Amniotic stem cell (primary cell): ENCODE results near the gene LRRC3C.
"Not testable (repeated sequence)": the region's sequence is repeated elsewhere in the genome, so short reads cannot be mapped to it uniquely, and the experiment has no call there.

Experiments
- DNase-seq: peaks from one replicate; lab custom pipeline; 2025; lab: John Stamatoyannopoulos, UW

The LRRC3C gene

DNA sequence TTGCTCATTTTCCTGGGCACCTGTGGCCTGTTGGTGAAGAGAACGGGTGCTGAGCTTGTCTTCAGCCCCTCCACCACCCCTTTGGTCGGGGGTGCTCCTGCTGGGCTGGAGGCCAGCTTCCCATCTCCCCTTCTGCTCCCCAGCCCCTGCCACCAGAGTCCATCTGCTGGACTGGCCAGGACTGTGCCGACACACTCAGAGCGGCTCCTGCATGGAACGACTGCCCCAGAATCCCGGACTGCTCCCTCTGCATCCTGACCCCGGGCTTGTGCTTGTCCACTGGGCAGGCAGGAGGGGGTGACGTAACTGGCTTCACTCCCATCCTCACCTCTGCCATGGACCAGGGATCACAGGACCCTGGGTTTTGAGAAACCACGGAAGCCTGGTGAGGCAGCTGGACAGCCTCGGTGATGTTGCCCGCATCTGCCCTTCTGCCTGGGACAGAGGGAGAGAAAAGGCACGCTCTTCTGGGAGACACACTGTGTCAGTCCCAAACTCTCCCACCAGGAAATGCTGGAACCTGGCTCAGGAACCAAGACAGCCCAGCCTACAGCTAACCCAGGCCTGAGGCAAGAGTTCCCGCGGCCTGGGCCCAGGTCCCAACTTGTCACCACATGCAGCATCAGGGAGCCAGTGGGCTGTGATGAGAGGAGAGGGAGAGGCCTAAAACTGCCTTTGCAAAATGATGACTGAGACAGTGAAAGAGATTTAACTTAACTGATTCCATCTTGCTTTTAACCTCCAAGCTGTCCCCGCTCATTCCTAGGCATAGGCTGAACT lies 19.2 kb downstream of the LRRC3C start:
- DNase-seq, result no peak

DNA sequence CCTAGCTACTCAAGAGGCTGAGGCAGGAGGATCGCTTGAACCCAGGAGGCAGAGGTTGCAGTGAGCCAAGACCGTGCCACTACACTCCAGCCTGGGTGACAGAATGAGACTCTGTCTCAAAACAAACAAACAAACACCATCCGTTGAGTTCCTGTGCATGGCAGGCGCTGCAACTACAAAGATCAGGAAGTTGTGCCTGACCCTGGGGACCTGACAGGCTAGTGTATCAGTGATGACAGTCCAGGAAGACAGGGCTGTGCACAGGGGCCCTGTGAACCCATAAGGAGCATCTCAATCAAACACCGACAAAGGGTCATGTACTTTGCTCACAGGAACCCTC lies 20.9 kb downstream of the LRRC3C start:
- DNase-seq, result not testable (repeated sequence)

DNA sequence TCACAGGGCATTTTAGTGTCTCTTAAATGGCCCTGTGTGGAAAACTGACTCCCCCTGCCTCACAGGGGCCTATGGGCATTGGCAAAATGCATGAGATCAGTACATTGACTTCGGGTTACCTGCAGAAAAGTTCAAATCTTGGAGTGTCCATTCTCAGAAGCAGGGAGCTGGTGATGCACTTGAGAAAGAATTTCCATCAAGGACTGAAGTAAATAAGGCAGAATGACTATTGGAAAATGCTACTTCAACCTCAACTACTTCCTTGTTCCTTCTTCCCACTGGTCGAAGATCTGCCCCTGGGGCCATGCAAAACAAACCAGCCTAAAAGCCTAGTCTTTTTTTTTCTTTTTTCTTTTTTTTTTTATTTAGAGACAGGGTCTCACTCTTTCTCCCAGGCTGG lies 21.5 kb downstream of the LRRC3C start:
- no peak for DNase-seq

- DNase-seq, result no peak
These were observed 23.4 kb downstream of the LRRC3C start for GRCh38 chr17:39950871-39951348.

DNA sequence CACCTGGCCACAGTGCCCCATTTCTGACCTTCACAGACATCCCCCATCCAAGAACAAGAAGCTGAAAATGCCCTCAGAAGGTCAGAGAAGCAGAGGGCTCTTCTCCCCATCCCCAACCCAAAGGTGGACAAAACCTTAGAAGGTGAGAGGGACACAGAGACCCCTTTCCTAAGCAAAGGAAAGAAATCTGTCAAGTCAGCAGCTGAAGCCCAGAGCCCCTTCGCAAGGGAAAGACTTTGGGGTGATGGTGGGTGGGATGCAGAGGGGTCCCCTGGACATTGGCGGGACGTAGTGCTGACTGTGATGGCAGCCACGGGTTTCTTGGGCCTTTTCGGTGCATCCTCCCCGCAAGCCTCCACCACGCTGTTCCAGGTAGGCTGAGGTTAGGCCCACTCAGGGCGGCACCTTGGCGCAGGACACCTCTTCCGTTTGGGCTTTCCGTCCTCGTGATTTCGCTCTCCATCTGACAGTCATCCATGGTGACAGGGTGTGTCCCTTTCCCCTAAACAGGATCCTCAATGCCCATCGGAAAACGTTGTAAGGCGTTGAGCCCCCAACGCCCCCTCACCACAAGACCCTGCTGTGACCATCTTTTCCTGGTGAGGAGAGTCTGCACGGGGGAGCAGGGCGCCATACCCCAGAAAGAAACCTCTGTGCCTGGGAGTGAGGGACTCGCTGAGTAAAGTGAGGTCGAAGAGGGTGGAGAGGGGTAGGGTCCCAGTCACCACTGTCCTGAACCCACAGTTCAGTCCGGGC lies 24.6 kb downstream of the LRRC3C start:
- no peak for DNase-seq

DNA sequence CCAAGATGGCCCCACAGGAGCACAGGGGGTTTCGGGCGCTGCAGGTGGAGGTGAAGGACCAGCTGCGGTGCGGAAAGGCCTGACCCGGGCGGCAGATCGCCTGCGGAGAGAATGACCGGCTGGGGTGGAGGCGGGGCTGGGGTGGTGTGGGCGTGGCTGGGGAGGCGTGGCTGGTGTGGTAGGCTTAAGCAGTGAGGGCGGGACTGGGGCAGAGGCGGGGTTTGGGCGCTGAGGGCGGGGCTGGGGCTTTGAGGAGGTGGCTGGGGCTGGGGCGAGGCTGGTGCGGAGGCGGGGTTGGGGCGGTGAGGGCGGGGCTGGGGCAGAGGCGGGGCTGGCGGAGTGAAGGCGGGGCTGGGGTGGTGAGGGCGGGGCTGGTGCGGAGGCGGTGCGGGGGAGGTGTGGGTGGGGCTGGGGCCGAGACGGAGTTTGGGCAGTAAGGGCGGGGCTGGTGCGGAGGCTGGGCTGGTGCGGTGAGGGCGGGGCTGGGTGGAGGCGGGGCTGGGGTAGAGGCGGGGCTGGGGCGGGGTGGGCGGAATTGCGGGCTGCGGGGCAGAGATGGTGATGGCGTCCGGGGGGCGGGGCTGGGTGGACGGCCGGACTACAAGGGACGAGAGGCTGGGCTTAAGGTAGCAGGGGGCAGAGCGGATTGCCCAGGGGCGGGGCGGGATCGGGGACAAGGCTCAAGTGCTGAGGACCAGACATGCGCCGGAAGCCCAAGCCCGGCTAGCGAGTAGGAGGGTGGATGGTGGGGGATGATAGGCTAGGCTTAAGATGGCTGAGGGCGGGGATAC lies 25.3 kb downstream of the LRRC3C start:
- DNase-seq, result peak; percentile 95

GRCh38 chr17:39953471-39953888 lies 25.9 kb downstream of the LRRC3C start:
- no peak for DNase-seq

DNA sequence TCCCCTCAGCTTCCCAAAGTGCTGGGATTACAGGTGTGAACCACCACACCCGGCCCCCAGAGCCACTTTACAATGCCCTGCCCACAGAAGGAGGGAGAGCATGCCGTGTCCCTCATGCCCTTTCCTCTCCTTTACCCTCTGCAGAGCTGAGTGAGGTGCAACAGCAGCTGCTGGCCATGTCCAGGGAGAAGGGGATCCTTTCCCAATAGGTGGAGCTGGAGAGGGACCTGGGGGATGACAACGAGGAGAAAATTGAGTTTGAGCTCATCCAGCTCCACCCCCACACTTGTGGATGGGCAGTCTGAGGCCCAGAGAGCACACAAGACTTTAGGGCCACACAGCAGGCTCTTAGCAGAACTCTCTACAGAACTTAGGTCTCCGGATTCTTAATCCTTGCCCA lies 27.3 kb downstream of the LRRC3C start:
- no peak for DNase-seq

DNA sequence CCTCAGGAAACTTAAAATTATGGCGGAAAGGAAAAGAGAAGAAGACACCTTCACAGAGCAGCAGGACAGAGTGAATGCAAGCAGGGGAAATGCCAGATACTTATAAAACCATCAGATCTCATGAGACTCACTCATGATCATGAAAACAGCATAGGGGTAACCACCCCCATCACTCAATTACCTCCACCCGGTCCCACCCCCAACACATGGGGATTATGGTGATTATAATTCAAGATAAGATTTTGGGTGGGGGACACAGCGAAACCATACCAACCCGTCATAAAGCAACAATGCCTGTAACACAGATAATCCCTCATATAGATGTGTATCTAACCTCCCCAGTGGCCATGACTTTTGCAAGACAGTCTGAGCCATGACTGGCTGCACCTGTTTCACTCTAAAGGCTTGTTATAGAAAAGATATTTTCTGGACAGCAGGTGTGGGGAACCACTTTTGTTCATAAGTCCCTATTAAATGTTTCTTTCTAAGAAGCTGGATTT lies 28.2 kb downstream of the LRRC3C start:
- DNase-seq, result no peak

DNA sequence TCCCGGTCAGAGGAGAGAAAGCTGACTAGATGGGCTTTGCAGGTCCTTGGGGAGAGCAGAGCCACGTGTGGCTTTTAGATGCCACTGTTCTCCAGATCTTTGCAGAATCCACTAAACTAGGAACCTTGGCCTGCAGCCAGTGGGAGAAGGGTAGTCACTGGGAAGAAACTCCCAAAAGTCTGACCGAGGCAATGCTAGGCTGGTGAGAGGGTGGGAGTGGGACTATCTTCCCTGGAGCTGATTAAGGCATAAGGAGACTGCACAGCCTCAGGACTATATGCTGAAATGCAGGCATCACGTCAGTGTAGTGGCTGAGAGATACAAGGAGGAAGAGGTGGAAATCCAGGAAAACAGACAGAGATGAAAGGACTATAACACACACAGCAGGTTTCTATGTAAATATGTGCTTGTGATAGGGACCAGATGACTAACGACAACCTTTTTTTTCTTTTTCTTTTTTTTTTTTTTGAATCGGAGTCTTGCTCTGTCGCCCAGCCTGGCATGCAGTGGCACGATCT lies 33.1 kb downstream of the LRRC3C start:
- DNase-seq, result no peak

DNA sequence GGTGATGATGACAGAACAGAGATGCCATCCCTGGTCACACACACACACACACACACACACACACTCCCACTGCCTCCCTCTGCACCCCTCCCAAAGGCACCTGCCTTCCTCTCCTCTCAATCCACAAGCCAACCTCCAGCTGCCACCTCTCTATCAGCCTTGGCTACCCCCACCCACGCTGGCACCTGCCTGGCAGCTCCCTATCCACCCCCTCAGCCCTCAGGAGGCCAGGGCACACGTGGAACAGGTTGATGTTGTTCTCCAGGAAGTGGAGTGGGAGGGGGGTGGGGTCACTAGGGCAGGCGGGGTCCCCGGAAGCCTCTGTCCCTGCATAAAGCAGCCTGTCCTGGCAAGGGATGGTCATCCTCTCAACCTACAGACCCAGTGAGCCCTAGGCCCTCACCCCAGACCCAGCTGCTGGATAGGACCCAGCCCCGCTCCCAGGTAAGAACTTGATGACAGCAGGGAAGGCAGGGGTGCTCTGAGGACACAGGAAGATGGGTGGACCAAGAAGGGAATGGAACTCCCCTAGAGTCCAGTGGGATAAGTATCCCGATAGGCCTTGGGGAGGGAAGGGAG lies 35.2 kb downstream of the LRRC3C start, which contains the start of gene GSDMA:
Gene GSDMA (plus strand): TSS at position 363 of the 579 bp plus-strand sequence. CDS start 2,684 bp downstream, outside the sequence.
- no peak for DNase-seq

- no peak for DNase-seq
These were observed 36.3 kb downstream of the LRRC3C start for GRCh38 chr17:39963829-39964228.

- no peak for DNase-seq
These were observed 37.6 kb downstream of the LRRC3C start for GRCh38 chr17:39965017-39965699.

DNA sequence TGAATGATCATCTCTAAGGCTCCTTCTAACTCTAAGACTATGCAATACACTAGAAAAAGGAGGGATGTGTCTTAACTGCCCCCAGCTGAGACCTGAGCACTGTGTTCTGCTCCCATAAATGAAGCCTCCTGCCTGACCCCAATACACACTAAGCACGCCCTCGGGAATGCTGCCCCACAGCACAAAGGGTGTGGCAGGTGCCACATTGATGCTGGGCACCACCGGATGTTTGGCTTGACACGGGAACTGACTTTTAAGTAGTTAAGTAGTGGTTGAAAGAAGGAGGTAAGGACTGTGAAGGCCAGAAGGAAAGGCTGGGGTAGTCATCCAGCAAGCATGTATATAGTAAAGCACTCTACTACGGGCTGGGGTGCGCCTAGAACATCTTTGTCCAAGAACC lies 39.2 kb downstream of the LRRC3C start:
- no peak for DNase-seq

DNA sequence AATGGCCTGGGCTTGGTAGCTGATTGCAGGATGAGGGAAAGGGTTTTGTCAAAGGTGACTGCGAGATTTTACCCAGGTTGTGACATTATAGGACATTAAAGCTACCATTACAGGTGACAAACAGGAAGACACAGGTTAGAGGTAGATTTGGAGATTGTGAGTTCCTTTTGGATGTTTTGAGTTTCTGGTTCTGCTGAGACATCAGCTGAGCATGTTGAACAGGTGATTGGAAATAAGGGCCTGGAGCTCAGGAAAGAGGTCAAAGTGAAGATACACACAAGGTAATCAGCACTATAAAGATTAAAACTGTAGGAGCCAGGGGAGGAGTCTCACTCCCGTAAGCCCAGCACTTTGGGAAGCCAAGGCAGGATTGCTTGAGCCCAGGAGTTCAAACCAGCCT lies 41.2 kb downstream of the LRRC3C start:
- no peak for DNase-seq

DNA sequence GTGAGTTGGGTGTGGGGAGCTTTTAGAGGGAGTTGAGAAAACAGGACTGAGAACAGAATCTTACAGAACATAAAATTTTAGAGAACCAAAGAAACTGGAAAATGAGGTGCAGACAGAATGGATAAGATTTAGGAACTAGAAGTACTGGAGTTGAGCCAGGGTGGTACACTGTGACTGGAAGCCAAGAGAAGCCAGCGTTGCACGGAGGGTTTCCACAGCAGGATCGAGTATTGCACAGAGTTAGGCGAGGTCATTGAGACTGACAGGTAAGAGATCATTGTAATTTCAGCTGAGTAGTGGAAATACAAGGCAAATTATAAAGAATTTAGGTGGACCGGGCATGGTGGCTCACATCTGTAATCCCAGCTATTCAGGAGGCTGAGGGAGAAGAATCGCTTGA lies 41.8 kb downstream of the LRRC3C start:
- no peak for DNase-seq

DNA sequence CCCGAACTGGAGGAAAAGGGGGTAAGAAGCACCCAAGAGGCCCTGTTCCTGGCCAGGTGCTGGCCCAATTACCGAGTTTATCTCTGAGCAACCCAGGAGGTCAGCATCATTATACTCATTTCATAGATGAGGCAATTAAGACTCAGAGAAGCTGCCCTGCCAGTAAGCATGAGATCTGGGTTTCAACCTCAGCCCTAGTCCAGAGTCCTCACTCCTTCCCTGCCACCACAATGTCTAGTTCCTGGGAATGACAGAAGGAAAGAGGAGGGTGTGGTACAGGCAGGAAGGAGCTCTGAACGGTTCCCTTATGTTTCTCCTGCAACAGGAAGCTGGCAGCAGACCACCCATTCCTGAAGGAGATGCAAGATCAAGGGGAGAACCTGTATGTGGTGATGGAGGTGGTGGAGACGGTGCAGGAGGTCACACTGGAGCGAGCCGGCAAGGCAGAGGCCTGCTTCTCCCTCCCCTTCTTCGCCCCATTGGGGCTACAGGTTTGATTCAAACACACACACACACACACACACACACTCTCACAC lies 42.7 kb downstream of the LRRC3C start:
- no peak for DNase-seq

- DNase-seq, result no peak
These were observed 43.6 kb downstream of the LRRC3C start for GRCh38 chr17:39971076-39971603.

- no peak for DNase-seq
These were observed 44.7 kb downstream of the LRRC3C start for GRCh38 chr17:39972271-39972670.

DNA sequence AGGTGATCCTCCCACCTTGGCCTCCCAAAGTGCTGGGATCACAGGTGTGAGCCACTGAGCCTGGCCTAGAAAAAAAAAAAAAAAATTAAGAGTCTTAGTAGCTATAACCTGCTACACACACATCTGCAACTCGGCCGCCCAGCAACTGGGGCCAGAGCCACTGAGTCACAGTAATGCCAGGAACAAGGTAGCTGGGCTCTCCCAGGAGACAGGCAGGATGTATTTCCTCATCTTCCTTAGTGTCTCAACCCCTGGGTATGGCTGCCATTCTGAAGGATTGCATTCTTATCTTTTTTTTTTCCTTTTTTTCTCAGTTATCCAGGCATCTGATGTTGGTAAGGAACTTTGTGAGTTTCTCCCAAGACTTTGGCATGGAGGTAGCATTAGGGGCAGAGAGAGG lies 46.0 kb downstream of the LRRC3C start:
- no peak for DNase-seq

DNA sequence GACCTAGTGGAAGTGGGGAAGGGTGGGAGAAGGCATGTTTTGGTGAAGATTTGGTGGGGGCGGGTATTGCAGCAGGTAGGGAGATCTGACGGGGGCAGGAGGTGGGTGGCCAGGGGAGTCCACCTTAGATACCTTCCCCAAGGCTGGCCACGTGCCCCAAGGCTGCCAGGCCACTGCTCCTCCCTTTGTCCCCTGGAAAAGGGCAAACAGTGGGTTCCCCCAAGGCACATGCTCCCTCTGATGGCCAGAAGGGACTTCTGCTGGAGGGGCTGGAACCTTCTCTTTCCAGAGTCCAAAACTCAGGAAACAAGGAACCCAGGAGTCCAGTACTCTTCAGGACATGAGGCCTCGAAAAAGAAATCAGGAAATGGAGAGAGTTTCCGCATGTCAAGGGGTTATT lies 46.9 kb downstream of the LRRC3C start:
- DNase-seq, result no peak
